MM.1S (cell line): ENCODE data around the gene CIAO2B.
"Not testable (repeated sequence)": the region's sequence is repeated elsewhere in the genome, so short reads cannot be mapped to it uniquely, and the experiment has no call there.

Experiments used
- DNase-seq: peaks from one replicate; pipeline ENCODE4 v3.0.0-alpha.2; 2015
- H2AFZ ChIP-seq: fragments of 300-600 bp; sonication (generic); 2 replicates; pipeline ENCODE4 v1.6.0; 2016; ENCODE audit warnings: antibody characterized with exemption, low read length
- H3F3A ChIP-seq: fragments of 300-600 bp; sonication (generic); 2 replicates; pipeline ENCODE4 v1.6.1; 2016; ENCODE audit warnings: mild to moderate bottlenecking, antibody characterized with exemption, low read length, moderate library complexity, mixed read lengths; ENCODE audit not compliant: insufficient read depth
- H3K27ac ChIP-seq: fragments of 300-600 bp; sonication (generic); 2 replicates; pipeline ENCODE4 v1.5.1; 2016; ENCODE audit warnings: mild to moderate bottlenecking, low read length
- H3K27me3 ChIP-seq: fragments of 300-600 bp; sonication (generic); replicated peaks from 2 replicates; pipeline ENCODE4 v1.6.0; 2016; ENCODE audit warnings: low read length; ENCODE audit not compliant: insufficient read depth
- H3K36me3 ChIP-seq: fragments of 300-600 bp; sonication (generic); replicated peaks from 2 replicates; pipeline ENCODE4 v1.6.1; 2016; ENCODE audit warnings: mild to moderate bottlenecking, low read length, mixed read lengths; ENCODE audit not compliant: insufficient read depth
- H3K4me1 ChIP-seq: fragments of 300-600 bp; sonication (generic); 2 replicates; pipeline ENCODE4 v1.6.1; 2016; ENCODE audit warnings: low read length, mixed read lengths
- H3K4me2 ChIP-seq: fragments of 300-600 bp; sonication (generic); 2 replicates; pipeline ENCODE4 v1.6.0; 2016; ENCODE audit warnings: low read depth, low read length
- H3K4me3 ChIP-seq: fragments of 300-600 bp; sonication (generic); 2 replicates; pipeline ENCODE4 v1.5.1; 2016; ENCODE audit warnings: low read length, mixed read lengths
- H3K79me2 ChIP-seq: fragments of 300-600 bp; sonication (generic); 2 replicates; pipeline ENCODE4 v1.6.1; 2016; ENCODE audit warnings: mixed run types, low read length, mixed read lengths
- H3K9ac ChIP-seq: fragments of 300-600 bp; sonication (generic); 2 replicates; pipeline ENCODE4 v1.6.1; 2016; ENCODE audit warnings: low read length, mixed read lengths
- H3K9me2 ChIP-seq: fragments of 300-600 bp; sonication (generic); replicated peaks from 2 replicates; pipeline ENCODE4 v1.6.1; 2016; ENCODE audit warnings: mild to moderate bottlenecking, low read length, mixed read lengths; ENCODE audit not compliant: insufficient read depth
- H3K9me3 ChIP-seq: fragments of 300-600 bp; sonication (generic); replicated peaks from 2 replicates; pipeline ENCODE4 v1.6.1; 2016; ENCODE audit warnings: mild to moderate bottlenecking, low read length, mixed read lengths; ENCODE audit not compliant: insufficient read depth
- H4K20me1 ChIP-seq: fragments of 300-600 bp; sonication (generic); 2 replicates; pipeline ENCODE4 v1.6.1; 2016; ENCODE audit warnings: mild to moderate bottlenecking, low read length, moderate library complexity, mixed read lengths; ENCODE audit not compliant: insufficient read depth
- EZH2 ChIP-seq: fragments of 300-600 bp; sonication (generic); optimal IDR thresholded peaks from 2 replicates; pipeline ENCODE3; 2017; ENCODE audit warnings: low read depth, mild to moderate bottlenecking, antibody characterized with exemption, low read length, mixed read lengths
- EZH2phosphoT487 ChIP-seq: fragments of 300-600 bp; sonication (generic); IDR thresholded peaks from 2 replicates; pipeline ENCODE4 v1.6.1; 2018; ENCODE audit warnings: antibody characterized with exemption, low read length
- TF ChIP-seq, protein P1 (sequence below): fragments of 300-600 bp; sonication (generic); IDR thresholded peaks from 2 replicates; pipeline ENCODE4 v1.5.1; 2016; ENCODE audit warnings: antibody characterized with exemption, low read length, mixed read lengths

CIAO2B gene

DNA sequence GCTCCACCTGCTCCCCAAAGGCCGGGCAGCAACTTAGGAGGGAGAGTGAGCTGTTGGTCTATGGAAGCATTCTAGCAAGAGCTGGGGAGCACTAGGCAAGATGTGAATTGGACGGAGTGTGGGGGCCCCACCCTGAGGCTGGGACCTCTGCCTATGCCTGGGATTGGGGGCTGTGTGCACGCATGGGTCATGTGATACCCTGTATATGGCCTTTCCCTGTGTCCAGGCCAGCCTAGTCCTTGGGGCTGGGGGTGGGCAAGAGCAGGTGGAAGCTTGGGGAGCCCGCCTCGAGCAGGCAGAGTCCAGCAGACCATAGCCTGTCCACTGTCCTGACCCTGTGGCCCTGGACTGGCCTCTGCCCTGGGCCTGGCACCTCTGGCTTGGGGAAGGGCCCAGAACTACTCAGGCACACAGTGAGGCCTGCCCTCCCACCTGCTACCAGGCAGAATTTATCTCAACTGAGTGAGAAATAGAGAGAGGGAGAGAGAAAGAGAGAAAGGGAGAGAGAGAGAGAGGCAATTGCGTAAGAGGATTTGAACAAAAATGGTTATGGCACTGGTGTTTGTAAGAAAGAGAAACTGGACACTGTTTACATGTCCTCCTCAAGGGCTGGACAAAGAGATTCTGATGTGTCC, 34.8 kb downstream of the CIAO2B start:
- Histone ChIP-seq H3K9me2 (no peaks in the 10 kb centered on the region), H3K79me2 (no peaks in the 10 kb centered on the region), H2AFZ (no peak overlapping the region), H3K36me3 (no peaks in the 10 kb centered on the region), H3K9me3 (no peaks in the 10 kb centered on the region), H3F3A (no peaks in the 10 kb centered on the region), H3K4me3 (no peak overlapping the region), H4K20me1 (no peaks in the 10 kb centered on the region), H3K27ac (no peak overlapping the region), H3K27me3 (no peaks in the 10 kb centered on the region), H3K9ac (no peak overlapping the region), H3K4me2 (no peak overlapping the region), H3K4me1 (no peaks in the 10 kb centered on the region)
- no peak for DNase-seq
- TF ChIP-seq, protein P1, sequence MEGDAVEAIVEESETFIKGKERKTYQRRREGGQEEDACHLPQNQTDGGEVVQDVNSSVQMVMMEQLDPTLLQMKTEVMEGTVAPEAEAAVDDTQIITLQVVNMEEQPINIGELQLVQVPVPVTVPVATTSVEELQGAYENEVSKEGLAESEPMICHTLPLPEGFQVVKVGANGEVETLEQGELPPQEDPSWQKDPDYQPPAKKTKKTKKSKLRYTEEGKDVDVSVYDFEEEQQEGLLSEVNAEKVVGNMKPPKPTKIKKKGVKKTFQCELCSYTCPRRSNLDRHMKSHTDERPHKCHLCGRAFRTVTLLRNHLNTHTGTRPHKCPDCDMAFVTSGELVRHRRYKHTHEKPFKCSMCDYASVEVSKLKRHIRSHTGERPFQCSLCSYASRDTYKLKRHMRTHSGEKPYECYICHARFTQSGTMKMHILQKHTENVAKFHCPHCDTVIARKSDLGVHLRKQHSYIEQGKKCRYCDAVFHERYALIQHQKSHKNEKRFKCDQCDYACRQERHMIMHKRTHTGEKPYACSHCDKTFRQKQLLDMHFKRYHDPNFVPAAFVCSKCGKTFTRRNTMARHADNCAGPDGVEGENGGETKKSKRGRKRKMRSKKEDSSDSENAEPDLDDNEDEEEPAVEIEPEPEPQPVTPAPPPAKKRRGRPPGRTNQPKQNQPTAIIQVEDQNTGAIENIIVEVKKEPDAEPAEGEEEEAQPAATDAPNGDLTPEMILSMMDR: no peak
- TF ChIP-seq EZH2 (no peak), EZH2phosphoT487 (no peak)

DNA sequence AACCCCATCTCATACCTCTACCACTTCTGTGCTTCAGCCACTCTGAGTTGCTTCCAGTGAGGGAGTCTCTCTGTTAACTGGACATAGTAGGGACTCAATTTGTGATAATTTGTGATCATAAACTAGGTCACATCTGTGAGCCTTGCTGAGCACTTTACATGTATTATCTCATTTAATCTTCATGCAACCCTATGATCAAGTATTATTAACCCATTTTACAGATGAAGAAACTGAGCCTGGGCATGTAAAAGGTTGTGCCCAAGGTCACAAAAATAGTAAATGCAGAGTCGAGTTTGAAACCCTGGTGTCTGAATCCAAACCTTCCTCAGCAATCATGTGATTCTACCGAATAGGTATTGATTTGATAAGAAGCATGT, 35.3 kb downstream of the CIAO2B start:
- no peaks in the 10 kb centered on the region for H3K9me3 ChIP-seq
- H3K9ac ChIP-seq: no peak overlapping the region
- H3K4me2 ChIP-seq: no peak overlapping the region
- H4K20me1 ChIP-seq: no peaks in the 10 kb centered on the region
- H3K4me1 ChIP-seq: no peaks in the 10 kb centered on the region
- no peaks in the 10 kb centered on the region for H3F3A ChIP-seq
- DNase-seq: no peak
- no peaks in the 10 kb centered on the region for H3K36me3 ChIP-seq
- H3K9me2 ChIP-seq: no peaks in the 10 kb centered on the region
- TF ChIP-seq, protein P1: no peak
- no peak for TF ChIP-seq EZH2
- TF ChIP-seq EZH2phosphoT487: no peak
- H3K27me3 ChIP-seq: no peaks in the 10 kb centered on the region
- no peak overlapping the region for H3K4me3 ChIP-seq
- H3K27ac ChIP-seq: no peak overlapping the region
- no peak overlapping the region for H2AFZ ChIP-seq
- H3K79me2 ChIP-seq: no peaks in the 10 kb centered on the region

DNA sequence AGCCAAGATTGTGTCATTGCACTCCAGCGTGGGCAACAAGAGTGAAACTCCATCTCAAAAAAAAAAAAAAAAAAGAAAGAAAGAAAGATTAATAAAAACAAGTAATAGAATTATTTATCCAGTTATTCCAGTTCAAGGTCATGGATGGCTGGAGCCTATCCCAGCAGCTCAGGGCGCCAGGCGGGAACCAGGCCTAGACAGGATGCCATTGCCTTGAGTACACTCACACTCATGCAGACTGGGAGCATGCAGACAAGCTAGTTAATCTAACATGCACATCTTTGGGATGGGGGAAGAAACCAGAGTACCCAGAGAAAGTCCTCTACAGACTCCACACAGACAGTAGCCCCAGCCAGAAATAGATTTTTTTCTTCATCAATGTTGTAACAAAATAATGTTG, 36.0 kb downstream of the CIAO2B start:
- no peak for DNase-seq
- Histone ChIP-seq H4K20me1 (no peaks in the 10 kb centered on the region), H3K79me2 (no peaks in the 10 kb centered on the region), H3K9ac (no peak overlapping the region), H3K4me3 (no peak overlapping the region), H3K36me3 (no peaks in the 10 kb centered on the region), H3K9me3 (no peaks in the 10 kb centered on the region), H3K27me3 (no peaks in the 10 kb centered on the region), H2AFZ (no peak overlapping the region), H3K27ac (no peak overlapping the region), H3K4me2 (no peak overlapping the region), H3F3A (no peaks in the 10 kb centered on the region), H3K9me2 (no peaks in the 10 kb centered on the region), H3K4me1 (no peaks in the 10 kb centered on the region)
- TF ChIP-seq EZH2 (no peak), EZH2phosphoT487 (no peak)
- TF ChIP-seq, protein P1: no peak

DNA sequence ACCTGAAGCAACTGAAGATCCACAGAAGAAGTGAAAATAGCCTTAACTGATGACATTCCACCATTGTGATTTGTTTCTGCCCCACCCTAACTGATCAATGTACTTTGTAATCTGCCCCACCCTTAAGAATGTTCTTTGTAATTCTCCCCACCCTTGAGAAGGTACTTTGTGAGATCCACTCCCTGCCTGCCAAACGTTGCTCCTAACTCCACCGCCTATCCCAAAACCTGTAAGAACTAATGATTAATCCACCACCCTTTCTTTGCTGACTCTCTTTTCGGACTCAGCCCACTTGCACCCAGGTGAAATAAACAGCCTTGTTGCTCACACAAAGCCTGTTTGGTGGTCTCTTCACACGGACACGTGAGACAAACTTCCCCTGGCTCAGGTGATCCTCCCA, 37.5 kb downstream of the CIAO2B start:
- not testable (repeated sequence) for H3K36me3 ChIP-seq, H3K4me1 ChIP-seq, H4K20me1 ChIP-seq, H3K4me3 ChIP-seq, H3K9ac ChIP-seq, H3K27ac ChIP-seq, H3K4me2 ChIP-seq, H2AFZ ChIP-seq, H3K27me3 ChIP-seq, H3K9me2 ChIP-seq, H3F3A ChIP-seq, H3K9me3 ChIP-seq, H3K79me2 ChIP-seq, DNase-seq
